OCI-LY1 (cell line): ENCODE data around the gene MAN1C1.

Source experiments
- EZH2 ChIP-seq: fragments of 200-600 bp; sonication (generic), shearing (Covaris generic); IDR thresholded peaks from 2 replicates; pipeline ENCODE4 v1.8.0; 2017; ENCODE audit warnings: borderline replicate concordance, mixed run types, mild to moderate bottlenecking, antibody characterized with exemption, low read length, moderate library complexity, mixed read lengths
- TF ChIP-seq, protein P1 (sequence below): fragments of 200-600 bp; sonication (generic), shearing (Covaris generic); IDR thresholded peaks from 2 replicates; pipeline ENCODE4 v1.5.1; 2017; ENCODE audit warnings: mild to moderate bottlenecking, antibody characterized with exemption, low read length, moderate library complexity, mixed read lengths

DNA sequence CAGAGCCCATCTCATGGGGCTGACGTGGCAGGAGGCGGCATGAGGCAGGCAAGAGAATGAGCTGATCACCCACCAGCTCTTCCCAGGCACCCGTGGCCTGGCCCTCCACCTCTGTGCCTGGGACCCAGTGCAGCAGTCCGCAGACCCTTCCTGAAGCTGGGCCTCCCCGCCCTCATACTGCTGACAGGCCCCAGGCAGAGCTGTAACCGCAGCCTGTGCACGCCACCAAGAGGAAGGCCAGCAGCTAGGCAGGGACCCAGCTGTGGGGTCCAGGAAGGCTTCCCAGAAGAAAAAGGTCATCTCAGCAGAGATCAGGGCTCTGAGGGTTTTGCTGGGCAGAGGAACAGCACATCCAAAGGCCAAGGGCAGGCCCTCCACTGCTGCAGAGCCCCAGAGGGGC, 193.3 kb downstream of the MAN1C1 start:
- TF ChIP-seq, protein P1, sequence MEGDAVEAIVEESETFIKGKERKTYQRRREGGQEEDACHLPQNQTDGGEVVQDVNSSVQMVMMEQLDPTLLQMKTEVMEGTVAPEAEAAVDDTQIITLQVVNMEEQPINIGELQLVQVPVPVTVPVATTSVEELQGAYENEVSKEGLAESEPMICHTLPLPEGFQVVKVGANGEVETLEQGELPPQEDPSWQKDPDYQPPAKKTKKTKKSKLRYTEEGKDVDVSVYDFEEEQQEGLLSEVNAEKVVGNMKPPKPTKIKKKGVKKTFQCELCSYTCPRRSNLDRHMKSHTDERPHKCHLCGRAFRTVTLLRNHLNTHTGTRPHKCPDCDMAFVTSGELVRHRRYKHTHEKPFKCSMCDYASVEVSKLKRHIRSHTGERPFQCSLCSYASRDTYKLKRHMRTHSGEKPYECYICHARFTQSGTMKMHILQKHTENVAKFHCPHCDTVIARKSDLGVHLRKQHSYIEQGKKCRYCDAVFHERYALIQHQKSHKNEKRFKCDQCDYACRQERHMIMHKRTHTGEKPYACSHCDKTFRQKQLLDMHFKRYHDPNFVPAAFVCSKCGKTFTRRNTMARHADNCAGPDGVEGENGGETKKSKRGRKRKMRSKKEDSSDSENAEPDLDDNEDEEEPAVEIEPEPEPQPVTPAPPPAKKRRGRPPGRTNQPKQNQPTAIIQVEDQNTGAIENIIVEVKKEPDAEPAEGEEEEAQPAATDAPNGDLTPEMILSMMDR, result peak; percentile 35
- no peak for TF ChIP-seq EZH2
